ENCODE results near the gene QARS1.

Gene QARS1

DNA sequence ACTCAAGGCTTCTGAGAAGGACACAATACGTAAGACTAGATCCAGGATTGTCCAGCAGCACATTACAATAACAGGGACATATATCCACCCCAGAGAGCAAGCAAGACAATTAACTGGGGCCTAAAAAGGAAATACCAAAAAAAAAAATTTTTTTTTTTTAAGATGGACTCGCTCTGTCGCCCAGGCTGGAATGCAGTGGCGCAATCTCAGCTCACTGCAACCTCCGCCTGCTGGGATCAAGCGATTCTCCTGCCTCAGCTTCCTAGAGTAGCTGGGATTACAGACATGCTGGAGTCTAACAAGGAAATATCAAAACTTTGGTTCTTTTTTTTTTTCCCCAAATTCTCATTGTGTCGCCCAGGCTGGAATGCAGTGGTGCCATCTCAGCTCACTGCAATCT is 46.5 kb downstream of the QARS1 start:
- TF ChIP-seq, protein P1, sequence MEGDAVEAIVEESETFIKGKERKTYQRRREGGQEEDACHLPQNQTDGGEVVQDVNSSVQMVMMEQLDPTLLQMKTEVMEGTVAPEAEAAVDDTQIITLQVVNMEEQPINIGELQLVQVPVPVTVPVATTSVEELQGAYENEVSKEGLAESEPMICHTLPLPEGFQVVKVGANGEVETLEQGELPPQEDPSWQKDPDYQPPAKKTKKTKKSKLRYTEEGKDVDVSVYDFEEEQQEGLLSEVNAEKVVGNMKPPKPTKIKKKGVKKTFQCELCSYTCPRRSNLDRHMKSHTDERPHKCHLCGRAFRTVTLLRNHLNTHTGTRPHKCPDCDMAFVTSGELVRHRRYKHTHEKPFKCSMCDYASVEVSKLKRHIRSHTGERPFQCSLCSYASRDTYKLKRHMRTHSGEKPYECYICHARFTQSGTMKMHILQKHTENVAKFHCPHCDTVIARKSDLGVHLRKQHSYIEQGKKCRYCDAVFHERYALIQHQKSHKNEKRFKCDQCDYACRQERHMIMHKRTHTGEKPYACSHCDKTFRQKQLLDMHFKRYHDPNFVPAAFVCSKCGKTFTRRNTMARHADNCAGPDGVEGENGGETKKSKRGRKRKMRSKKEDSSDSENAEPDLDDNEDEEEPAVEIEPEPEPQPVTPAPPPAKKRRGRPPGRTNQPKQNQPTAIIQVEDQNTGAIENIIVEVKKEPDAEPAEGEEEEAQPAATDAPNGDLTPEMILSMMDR (IDR thresholded peaks at IDR 0.05; ENCODE audit: control insufficient read depth, extremely low read depth, insufficient read depth): no peak

GRCh38 chr3:49057268-49057667 is 47.3 kb downstream of the QARS1 start:
- TF ChIP-seq, protein P1 (IDR thresholded peaks at IDR 0.05; ENCODE audit: control insufficient read depth, extremely low read depth, insufficient read depth): no peak
- no peak overlapping the region for H3K4me3 ChIP-seq (ENCODE audit: low read depth, low read length)
- DNase-seq (ENCODE audit: low read depth): no peak

More for the DNA sequence above, 46.5 kb downstream of the QARS1 start:
- no peak for DNase-seq (ENCODE audit: low read depth)
- no peak overlapping the region for H3K4me3 ChIP-seq (ENCODE audit: low read depth, low read length)

DNA sequence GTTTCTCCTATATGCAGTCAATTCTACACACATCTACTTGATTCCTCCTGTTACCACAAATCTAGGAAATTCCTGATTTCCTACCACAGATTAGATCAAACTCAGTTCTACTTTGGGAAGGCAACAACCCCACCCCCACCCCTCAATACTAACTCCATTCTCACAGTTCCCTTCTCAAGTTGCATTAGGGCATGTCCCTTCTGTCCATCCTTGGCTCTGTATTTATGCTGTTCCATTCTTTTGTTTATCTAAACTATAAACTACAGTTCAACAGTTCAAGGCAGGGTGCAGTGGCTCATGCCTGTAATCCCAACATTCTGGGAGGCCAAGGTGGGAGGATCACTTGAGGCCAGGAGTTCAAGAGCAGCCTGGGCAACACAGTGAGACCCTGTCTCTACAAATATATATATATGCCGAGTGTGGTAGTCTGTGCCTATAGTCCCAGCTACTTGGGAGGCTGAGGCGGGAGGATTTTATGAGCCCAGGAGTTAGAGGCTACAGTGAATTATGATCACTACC is 50.2 kb downstream of the QARS1 start:
- no peak for DNase-seq (ENCODE audit: low read depth)
- H3K4me3 ChIP-seq (ENCODE audit: low read depth, low read length): no peak overlapping the region
- TF ChIP-seq, protein P1 (IDR thresholded peaks at IDR 0.05; ENCODE audit: control insufficient read depth, extremely low read depth, insufficient read depth): no peak

GRCh38 chr3:49053543-49053942 is 51.0 kb downstream of the QARS1 start:
- TF ChIP-seq, protein P1 (IDR thresholded peaks at IDR 0.05; ENCODE audit: control insufficient read depth, extremely low read depth, insufficient read depth): no peak
- H3K4me3 ChIP-seq (ENCODE audit: low read depth, low read length): no peak overlapping the region
- DNase-seq (ENCODE audit: low read depth): no peak

Measured in LNCaP clone FGC (cell line).